ENCODE data around the gene ISLR.

DNA sequence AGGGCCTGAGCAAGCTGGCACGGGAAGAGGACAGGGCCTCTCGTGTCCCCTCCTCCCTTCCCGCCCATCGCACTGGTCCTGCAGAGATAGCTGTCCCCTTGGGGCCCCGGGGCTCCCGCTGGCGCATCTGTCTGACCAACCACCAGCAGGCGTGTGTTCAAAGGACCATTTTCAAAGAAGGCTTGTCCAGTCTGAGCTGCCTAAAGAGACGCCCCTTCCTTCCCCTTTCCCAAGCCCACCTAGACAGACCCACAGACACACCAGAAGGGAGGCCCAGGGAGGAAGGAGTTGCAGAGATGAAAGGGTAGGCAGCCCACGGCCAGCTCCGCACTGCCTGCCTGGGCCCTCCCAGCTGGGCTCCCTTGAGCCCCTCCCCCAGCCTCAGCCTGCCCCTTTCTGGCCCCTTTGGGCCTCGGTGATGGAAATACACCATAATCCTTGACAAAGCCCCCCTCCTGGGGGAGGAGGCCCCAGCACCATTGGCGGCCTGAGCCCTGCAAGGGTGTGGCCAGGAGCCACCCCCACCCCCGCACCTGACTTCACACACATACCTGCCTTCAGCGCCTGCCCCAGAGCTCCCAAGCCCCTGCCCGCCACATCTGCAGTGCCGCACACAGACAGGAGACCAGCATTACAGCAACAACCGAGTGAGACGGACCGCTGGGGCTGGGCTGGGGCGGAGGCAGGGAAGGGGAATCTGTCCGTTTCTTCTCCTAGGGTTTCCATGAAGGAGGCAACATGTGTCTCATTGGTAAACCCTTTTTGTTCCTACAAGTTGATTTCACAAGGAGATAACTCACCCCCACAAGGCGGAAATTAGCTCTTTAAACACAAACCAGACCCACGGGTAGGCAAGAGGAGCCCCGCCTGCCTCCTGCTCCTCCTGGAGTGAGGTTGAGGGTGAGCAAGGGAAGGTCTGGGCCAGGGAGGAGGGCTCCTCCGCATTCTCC is 29.2 kb downstream of the ISLR start, which contains the start of gene STRA6:
- TF ChIP-seq, protein P1, sequence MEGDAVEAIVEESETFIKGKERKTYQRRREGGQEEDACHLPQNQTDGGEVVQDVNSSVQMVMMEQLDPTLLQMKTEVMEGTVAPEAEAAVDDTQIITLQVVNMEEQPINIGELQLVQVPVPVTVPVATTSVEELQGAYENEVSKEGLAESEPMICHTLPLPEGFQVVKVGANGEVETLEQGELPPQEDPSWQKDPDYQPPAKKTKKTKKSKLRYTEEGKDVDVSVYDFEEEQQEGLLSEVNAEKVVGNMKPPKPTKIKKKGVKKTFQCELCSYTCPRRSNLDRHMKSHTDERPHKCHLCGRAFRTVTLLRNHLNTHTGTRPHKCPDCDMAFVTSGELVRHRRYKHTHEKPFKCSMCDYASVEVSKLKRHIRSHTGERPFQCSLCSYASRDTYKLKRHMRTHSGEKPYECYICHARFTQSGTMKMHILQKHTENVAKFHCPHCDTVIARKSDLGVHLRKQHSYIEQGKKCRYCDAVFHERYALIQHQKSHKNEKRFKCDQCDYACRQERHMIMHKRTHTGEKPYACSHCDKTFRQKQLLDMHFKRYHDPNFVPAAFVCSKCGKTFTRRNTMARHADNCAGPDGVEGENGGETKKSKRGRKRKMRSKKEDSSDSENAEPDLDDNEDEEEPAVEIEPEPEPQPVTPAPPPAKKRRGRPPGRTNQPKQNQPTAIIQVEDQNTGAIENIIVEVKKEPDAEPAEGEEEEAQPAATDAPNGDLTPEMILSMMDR (conservative IDR thresholded peaks at IDR 0.05 in 1 of 2, IDR thresholded peaks at IDR 0.05 in 1 of 2; ENCODE audit: low read depth in 1 of 2, low read length in 2 of 2), result no peak
- no peak for TF ChIP-seq EZH2 (IDR thresholded peaks at IDR 0.05; ENCODE audit: low read length, missing control alignments)

Measured in fibroblast of lung (primary cell).